ENCODE measurements around the gene CCDC142. TPM values are rescaled to one million over a fixed set of nuclear protein-coding genes. Genes with fewer than 3 reads are reported as not detected.
A peak's percentile ranks its signal among the peaks of the same experiment; 100 is the strongest.

The CCDC142 gene
- total RNA-seq, 3 donors from 2014 or later, result 10.6 to 38.0 (median 27.1) TPM

GRCh38 chr2:74424995-74425406 is 57.8 kb downstream of the CCDC142 start:
- H3K4me1 ChIP-seq, result no peaks in the 10 kb centered on the region
- DNase-seq (ENCODE audit: low spot score in 2 of 2), result no peak
- no peaks in the 10 kb centered on the region for H3K9me3 ChIP-seq
- no peaks in the 10 kb centered on the region for H3K36me3 ChIP-seq
- no peak overlapping the region for H3K27ac ChIP-seq
- intact Hi-C loops (cut with DNase I; ENCODE audit: low total_unique reads), result no loop called here
- TF ChIP-seq POLR2AphosphoS5 (IDR thresholded peaks at IDR 0.05) (no peak), CTCF (IDR thresholded peaks at IDR 0.05) (no peak), POLR2A (IDR thresholded peaks at IDR 0.05) (no peak)
- H3K27me3 ChIP-seq, result no peaks in the 10 kb centered on the region
- H3K4me3 ChIP-seq, result no peak overlapping the region

- intact Hi-C loops (cut with DNase I; ENCODE audit: low total_unique reads), result no loop called here
- DNase-seq (ENCODE audit: low spot score in 2 of 2), result no peak
- no peaks in the 10 kb centered on the region for H3K27me3 ChIP-seq
- no peaks in the 10 kb centered on the region for H3K9me3 ChIP-seq
- no peak overlapping the region for H3K4me3 ChIP-seq
- no peaks in the 10 kb centered on the region for H3K36me3 ChIP-seq
- H3K4me1 ChIP-seq, result no peaks in the 10 kb centered on the region
- no peak for TF ChIP-seq POLR2AphosphoS5 (IDR thresholded peaks at IDR 0.05)
- no peak for TF ChIP-seq CTCF (IDR thresholded peaks at IDR 0.05)
- TF ChIP-seq POLR2A (IDR thresholded peaks at IDR 0.05), result no peak
- peak overlapping the region in 1 of 2 donors; percentile 7 for H3K27ac ChIP-seq
These were observed 58.4 kb downstream of the CCDC142 start for GRCh38 chr2:74424139-74424992.

Other genes with a start within 250 kb of the CCDC142 start
- gene SLC4A5, start 139.6 kb downstream of the CCDC142 start, total RNA-seq, result 1 to 10 TPM; 2.1 to 9.2 (median 6.2) TPM
- gene DCTN1, start 102.7 kb downstream of the CCDC142 start, total RNA-seq, result 100 to 1,000 TPM in 2 of 3 donors, 10 to 100 TPM in 1; 92.2 to 125 (median 103) TPM
- 1 to 10 TPM in 2 of 3 donors, under 1 TPM in 1; 0.64 to 1.6 (median 1.3) TPM for gene C2orf81, start 61.4 kb downstream of the CCDC142 start, total RNA-seq
- 10 to 100 TPM in 1 of 3 donors, 1 to 10 TPM in 2; 6.7 to 13.1 (median 9.4) TPM for gene WDR54, start 61.3 kb downstream of the CCDC142 start, total RNA-seq
- gene RTKN, start 41.1 kb downstream of the CCDC142 start, total RNA-seq, result 10 to 100 TPM in 2 of 3 donors, 1 to 10 TPM in 1; 9.3 to 49.9 (median 36.7) TPM
- 10 to 100 TPM; 12.6 to 26.2 (median 24.4) TPM for gene INO80B, start 27.9 kb downstream of the CCDC142 start, total RNA-seq
- gene WBP1, start 24.6 kb downstream of the CCDC142 start, total RNA-seq, result 10 to 100 TPM; 58.0 to 70.0 (median 61.9) TPM
- gene MOGS, start 17.6 kb downstream of the CCDC142 start, total RNA-seq, result 10 to 100 TPM; 24.0 to 47.3 (median 44.6) TPM
- 10 to 100 TPM; 17.9 to 49.0 (median 48.2) TPM for gene MRPL53, start 10.3 kb downstream of the CCDC142 start, total RNA-seq
- gene TTC31, start 83 bp upstream of the CCDC142 start, total RNA-seq, result 10 to 100 TPM; 21.6 to 32.0 (median 27.8) TPM
- 1 to 10 TPM in 2 of 3 donors, under 1 TPM in 1; 0.29 to 4.6 (median 1.3) TPM for gene LBX2, start 16.6 kb upstream of the CCDC142 start, total RNA-seq
- gene PCGF1, start 24.7 kb upstream of the CCDC142 start, total RNA-seq, result 10 to 100 TPM; 18.3 to 20.3 (median 19.8) TPM
- not detected for gene TLX2, start 31.5 kb upstream of the CCDC142 start, total RNA-seq
- under 1 TPM in 1 of 3 donors, not detected in 2; 0.66 TPM for gene DQX1, start 43.2 kb upstream of the CCDC142 start, total RNA-seq
- gene AUP1, start 46.7 kb upstream of the CCDC142 start, total RNA-seq, result 100 to 1,000 TPM; 108 to 130 (median 128) TPM
- 10 to 100 TPM; 32.1 to 34.5 (median 32.5) TPM for gene HTRA2, start 46.9 kb upstream of the CCDC142 start, total RNA-seq
- 1 to 10 TPM; 3.7 to 7.8 (median 6.6) TPM for gene LOXL3, start 70.9 kb upstream of the CCDC142 start, total RNA-seq
- gene DOK1, start 71.7 kb upstream of the CCDC142 start, total RNA-seq, result 10 to 100 TPM; 11.0 to 33.3 (median 13.1) TPM
- 1 to 10 TPM in 1 of 3 donors, under 1 TPM in 2; 0.29 to 3.4 (median 0.66) TPM for gene M1AP, start 165.3 kb upstream of the CCDC142 start, total RNA-seq
- 1 to 10 TPM; 4.6 to 8.8 (median 8.5) TPM for gene SEMA4F, start 171.2 kb upstream of the CCDC142 start, total RNA-seq